Measurements from ENCODE around the gene LSS. TPM values are rescaled to one million over a fixed set of nuclear protein-coding genes. Genes with fewer than 3 reads are reported as not detected.
"Not testable (repeated sequence)": the region's sequence is repeated elsewhere in the genome, so short reads cannot be mapped to it uniquely, and the experiment has no call there.

Gene LSS
- total and polyA plus RNA-seq, 3 experiments from 2014 or later: 16.1 to 20.4 (median 19.6) TPM

DNA sequence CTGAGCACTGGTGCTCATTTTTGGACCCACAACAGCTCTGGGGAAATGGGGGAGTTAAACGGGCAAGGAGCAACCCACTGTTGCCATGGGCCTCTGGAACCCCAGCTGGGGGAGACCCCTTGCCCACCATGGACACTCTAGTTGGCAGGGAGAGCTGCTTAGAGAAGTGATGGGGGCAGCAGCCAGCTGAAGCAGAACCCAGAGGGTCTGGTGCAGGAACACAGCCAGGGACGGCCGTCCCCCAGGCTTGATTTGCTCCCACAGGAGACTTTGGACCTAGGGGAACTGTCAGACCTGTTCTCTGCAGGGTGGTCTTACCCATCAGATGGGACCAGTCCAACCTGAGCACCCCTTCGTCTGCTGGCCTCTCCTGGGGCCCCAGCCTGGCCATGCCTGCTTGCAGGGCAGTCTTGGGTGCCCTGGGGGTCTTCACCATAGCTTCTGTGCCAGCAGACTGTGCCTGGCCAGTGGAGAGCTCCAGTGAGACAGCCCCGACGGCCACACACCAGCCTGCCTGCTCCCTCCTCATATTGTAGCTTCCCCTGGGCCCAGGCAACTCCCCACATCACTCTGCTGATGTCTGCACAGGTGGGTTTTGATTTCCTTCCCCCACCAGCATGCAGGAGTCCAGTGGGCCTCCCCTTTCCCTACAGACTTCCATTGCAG lies 55.6 kb downstream of the LSS start:
- H3K36me3 Mint-ChIP-seq: peaks cover 0 to 27% (median 2%) of the 10 kb centered on the region in 3 donors
- Histone ChIP-seq H3K4me3 (ENCODE audit: low read length) (no peak overlapping the region), H3K27ac (ENCODE audit: low read depth, low read length) (no peak overlapping the region), H3K36me3 (ENCODE audit: insufficient read depth, low read length) (no peaks in the 10 kb centered on the region), H3K27me3 (ENCODE audit: insufficient read depth, low read length, poor library complexity, severe bottlenecking) (no peaks in the 10 kb centered on the region), H3K4me1 (ENCODE audit: insufficient read depth, low read length) (peaks cover 6% of the 10 kb centered on the region), H3K9me3 (ENCODE audit: low read length) (no peaks in the 10 kb centered on the region)
- peaks cover 13 to 34% (median 25%) of the 10 kb centered on the region in 5 donors for H3K9me3 Mint-ChIP-seq
- no peak for DNase-seq
- no peak overlapping the region for H3K4me3 Mint-ChIP-seq
- no peak overlapping the region for H3K27ac Mint-ChIP-seq
- H3K27me3 Mint-ChIP-seq: peaks cover 6 to 26% of the 10 kb centered on the region in 2 donors
- ChIA-PET CTCF (no interaction called here), POLR2A (no interaction called here)
- H3K4me1 Mint-ChIP-seq: peaks cover 5 to 7% (median 6%) of the 10 kb centered on the region in 3 donors

DNA sequence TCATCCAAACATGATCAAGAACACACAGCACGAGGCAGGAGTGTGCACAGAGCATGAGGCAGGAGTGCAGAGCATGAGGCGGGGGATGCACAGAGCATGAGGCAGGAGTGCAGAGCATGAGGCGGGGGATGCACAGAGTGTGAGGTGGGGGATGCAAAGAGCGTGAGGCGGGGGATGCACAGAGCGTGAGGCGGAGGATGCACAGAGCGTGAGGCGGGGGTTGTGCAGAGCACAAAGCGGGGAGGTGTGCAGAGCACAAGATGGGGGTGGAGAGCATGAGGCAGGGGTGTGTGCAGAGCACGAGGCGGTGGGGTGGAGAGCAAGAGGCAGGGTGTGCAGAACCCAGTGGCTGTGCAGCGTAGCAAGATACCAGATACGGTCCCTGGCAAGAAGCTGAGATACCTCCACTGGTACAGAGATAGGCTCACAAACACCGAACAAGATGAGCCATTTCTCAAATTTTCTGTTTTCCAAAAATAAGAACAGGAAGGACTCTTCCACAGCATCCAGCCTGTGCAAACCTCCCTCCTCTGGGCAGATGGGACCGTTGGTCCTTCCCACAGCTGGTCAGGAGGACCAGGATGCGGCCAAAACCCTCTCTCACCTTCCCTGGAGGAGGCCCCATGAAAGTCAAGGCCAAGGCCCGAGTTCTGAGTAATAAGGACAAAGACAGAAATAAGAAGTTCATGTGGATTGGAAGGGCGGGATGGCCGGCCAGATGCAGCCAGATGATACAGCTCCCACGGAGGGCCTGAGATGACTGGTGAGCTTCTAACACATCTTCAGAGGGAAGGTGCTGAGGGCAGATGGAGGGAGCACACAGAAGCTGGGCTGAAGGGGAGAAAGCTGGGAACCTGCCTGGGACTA lies 56.3 kb downstream of the LSS start:
- Histone ChIP-seq H3K9me3 (ENCODE audit: low read length) (no peaks in the 10 kb centered on the region), H3K4me3 (ENCODE audit: low read length) (no peak overlapping the region), H3K36me3 (ENCODE audit: insufficient read depth, low read length) (no peaks in the 10 kb centered on the region), H3K27ac (ENCODE audit: low read depth, low read length) (no peak overlapping the region), H3K27me3 (ENCODE audit: insufficient read depth, low read length, poor library complexity, severe bottlenecking) (no peaks in the 10 kb centered on the region), H3K4me1 (ENCODE audit: insufficient read depth, low read length) (peaks cover 6% of the 10 kb centered on the region)
- H3K9me3 Mint-ChIP-seq: peaks cover 13 to 30% (median 25%) of the 10 kb centered on the region in 5 donors
- peak overlapping the region in 1 of 8 donors; percentile 34 for H3K27ac Mint-ChIP-seq
- CTCF ChIA-PET: no interaction called here
- H3K36me3 Mint-ChIP-seq: peaks cover 0 to 27% (median 2%) of the 10 kb centered on the region in 3 donors
- no peak overlapping the region for H3K4me3 Mint-ChIP-seq
- H3K27me3 Mint-ChIP-seq: peaks cover 6 to 29% of the 10 kb centered on the region in 2 donors
- H3K4me1 Mint-ChIP-seq: peaks cover 5 to 7% (median 6%) of the 10 kb centered on the region in 3 donors
- POLR2A ChIA-PET: no interaction called here
- DNase-seq: peak in 1 of 5 donors; percentile 16

DNA sequence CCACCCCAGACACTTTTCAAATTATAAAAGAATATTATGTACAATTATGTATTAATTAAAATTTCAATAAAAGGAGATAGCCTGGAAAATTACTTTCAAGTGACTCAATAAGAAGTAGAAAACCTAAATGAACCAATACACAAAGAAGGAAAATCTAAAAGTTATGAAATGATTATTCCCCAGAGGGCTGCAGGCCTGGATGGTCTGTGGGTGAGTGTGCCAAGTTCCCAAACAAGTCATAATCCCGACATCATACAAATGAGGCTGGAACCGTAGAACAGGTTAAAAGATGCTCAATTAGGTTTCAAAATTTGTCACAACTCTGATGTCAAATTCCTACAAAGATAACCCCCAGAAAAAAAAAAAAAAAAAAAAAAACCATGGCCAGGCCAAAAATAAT lies 57.0 kb downstream of the LSS start:
- Histone ChIP-seq H3K36me3 (ENCODE audit: insufficient read depth, low read length) (no peaks in the 10 kb centered on the region), H3K4me1 (ENCODE audit: insufficient read depth, low read length) (peaks cover 6% of the 10 kb centered on the region), H3K9me3 (ENCODE audit: low read length) (no peaks in the 10 kb centered on the region), H3K27ac (ENCODE audit: low read depth, low read length) (no peak overlapping the region), H3K4me3 (ENCODE audit: low read length) (no peak overlapping the region), H3K27me3 (ENCODE audit: insufficient read depth, low read length, poor library complexity, severe bottlenecking) (no peaks in the 10 kb centered on the region)
- ChIA-PET POLR2A (no interaction called here), CTCF (no interaction called here)
- peaks cover 13 to 30% (median 24%) of the 10 kb centered on the region in 5 donors for H3K9me3 Mint-ChIP-seq
- peaks cover 6 to 29% of the 10 kb centered on the region in 2 donors for H3K27me3 Mint-ChIP-seq
- H3K36me3 Mint-ChIP-seq: peaks cover 0 to 23% (median 3%) of the 10 kb centered on the region in 3 donors
- H3K4me1 Mint-ChIP-seq: peaks cover 5 to 7% (median 6%) of the 10 kb centered on the region in 3 donors
- H3K4me3 Mint-ChIP-seq: no peak overlapping the region
- H3K27ac Mint-ChIP-seq: peak overlapping the region in 1 of 8 donors; percentile 34
- DNase-seq: no peak

DNA sequence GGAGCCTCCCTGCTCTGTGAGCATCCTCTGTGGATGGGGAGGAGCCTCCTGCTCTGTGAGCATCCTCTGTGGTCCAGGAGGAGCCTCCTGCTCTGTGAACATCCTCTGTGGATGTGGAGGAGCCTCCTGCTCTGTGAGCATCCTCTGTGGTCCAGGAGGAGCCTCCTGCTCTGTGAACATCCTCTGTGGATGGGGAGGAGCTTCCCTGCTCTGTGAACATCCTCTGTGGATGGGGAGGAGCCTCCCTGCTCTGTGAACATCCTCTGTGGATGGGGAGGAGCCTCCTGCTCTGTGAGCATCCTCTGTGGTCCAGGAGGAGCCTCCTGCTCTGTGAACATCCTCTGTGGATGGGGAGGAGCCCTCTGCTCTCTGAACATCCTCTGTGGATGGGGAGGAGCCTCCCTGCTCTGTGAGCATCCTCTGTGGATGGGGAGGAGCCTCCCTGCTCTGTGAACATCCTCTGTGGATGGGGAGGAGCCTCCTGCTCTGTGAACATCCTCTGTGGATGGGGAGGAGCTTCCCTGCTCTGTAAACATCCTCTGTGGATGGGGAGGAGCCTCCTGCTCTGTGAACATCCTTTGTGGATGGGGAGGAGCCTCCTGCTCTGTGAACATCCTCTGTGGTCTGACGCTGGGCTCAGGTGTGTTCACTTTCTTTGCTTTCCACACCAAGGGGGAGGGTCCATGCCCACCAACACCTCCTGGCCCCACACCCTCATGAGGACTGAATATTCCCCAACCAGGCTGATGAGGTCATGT lies 58.0 kb downstream of the LSS start:
- Mint-ChIP-seq H3K27me3 (peaks cover 5 to 24% of the 10 kb centered on the region in 2 donors), H3K4me3 (peak overlapping the region in 1 of 7 donors; percentile 20), H3K27ac (peak overlapping the region in 3 of 8 donors; percentile 34 to 87 (median 78)), H3K36me3 (peaks cover 0 to 14% (median 3%) of the 10 kb centered on the region in 3 donors), H3K9me3 (peaks cover 13 to 24% (median 17%) of the 10 kb centered on the region in 5 donors)
- H3K4me1 Mint-ChIP-seq; H3K4me1 ChIP-seq (ENCODE audit: insufficient read depth, low read length); H3K4me3 ChIP-seq (ENCODE audit: low read length); H3K27me3 ChIP-seq (ENCODE audit: insufficient read depth, low read length, poor library complexity, severe bottlenecking); H3K27ac ChIP-seq (ENCODE audit: low read depth, low read length); H3K36me3 ChIP-seq (ENCODE audit: insufficient read depth, low read length); POLR2A ChIA-PET; CTCF ChIA-PET; H3K9me3 ChIP-seq (ENCODE audit: low read length): not testable (repeated sequence)
- peak in 4 of 5 donors; percentile 17 to 49 (median 26) for DNase-seq

DNA sequence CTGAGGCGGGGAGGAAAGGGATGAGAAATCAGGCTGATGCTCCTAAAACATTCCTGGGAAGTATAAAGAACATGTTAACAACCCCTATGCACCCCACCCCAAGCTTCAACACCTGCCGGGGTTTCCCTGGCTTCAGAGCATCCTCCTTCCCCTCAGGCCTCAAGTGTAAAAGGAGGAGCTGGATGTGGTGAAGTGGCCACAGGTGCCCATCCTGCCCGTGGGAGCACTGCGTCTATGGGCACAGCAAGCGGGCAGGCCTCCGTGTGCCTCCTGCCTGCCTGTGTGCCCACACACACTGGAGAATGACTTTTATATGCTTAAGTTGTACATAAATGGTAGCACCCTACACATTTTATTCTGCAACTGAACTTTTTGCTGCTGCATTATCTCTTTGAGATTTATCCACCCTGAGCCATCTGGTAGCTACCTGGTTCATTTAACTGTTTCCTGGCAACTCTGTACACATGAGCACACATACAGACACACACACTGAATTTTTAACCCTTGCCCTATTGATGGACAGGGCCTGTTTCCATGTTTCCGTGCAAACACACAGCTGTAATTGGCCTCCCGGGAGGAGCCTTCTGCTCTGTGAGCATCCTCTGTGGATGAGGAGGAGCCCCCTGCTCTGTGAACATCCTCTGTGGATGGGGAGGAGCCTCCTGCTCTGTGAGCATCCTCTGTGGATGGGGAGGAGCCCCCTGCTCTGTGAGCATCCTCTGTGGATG lies 59.8 kb downstream of the LSS start:
- H3K27me3 ChIP-seq (ENCODE audit: insufficient read depth, low read length, poor library complexity, severe bottlenecking): no peaks in the 10 kb centered on the region
- peak in 1 of 5 donors; percentile 16 for DNase-seq
- no peak overlapping the region for H3K4me3 ChIP-seq (ENCODE audit: low read length)
- Mint-ChIP-seq H3K36me3 (peaks cover 0 to 1% (median 1%) of the 10 kb centered on the region in 3 donors), H3K4me3 (no peak overlapping the region), H3K4me1 (peaks cover 5 to 7% (median 6%) of the 10 kb centered on the region in 3 donors), H3K9me3 (peaks cover 0 to 11% (median 3%) of the 10 kb centered on the region in 5 donors), H3K27ac (no peak overlapping the region), H3K27me3 (peaks cover 2 to 22% of the 10 kb centered on the region in 2 donors)
- ChIA-PET POLR2A (no interaction called here), CTCF (no interaction called here)
- no peaks in the 10 kb centered on the region for H3K36me3 ChIP-seq (ENCODE audit: insufficient read depth, low read length)
- no peak overlapping the region for H3K27ac ChIP-seq (ENCODE audit: low read depth, low read length)
- H3K4me1 ChIP-seq (ENCODE audit: insufficient read depth, low read length): peaks cover 6% of the 10 kb centered on the region
- no peaks in the 10 kb centered on the region for H3K9me3 ChIP-seq (ENCODE audit: low read length)

DNA sequence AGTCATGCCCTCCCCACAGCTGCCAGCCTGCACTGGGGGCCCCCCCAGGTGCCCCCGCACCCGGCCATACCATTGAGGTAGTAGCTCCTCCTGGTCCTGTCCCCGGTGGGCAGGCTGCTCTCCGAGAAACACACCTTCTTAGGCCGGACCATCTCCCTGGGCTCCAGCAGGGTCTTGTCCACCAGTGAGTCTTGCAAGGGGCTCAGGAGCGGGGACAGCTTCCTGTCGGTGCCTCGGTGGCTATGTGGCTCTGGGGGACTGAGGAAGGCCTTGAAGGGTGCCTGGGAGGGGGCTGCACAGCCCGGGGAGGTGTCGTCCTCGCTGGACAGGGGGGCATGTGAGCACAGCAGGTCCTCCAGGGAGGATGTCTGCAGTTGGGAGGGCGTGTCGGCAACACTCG lies 60.3 kb downstream of the LSS start:
- H3K4me3 ChIP-seq (ENCODE audit: low read length): no peak overlapping the region
- ChIA-PET POLR2A (no interaction called here), CTCF (no interaction called here)
- peaks cover 0 to 5% (median 0%) of the 10 kb centered on the region in 5 donors for H3K9me3 Mint-ChIP-seq
- DNase-seq: peak in 1 of 5 donors; percentile 37
- no peak overlapping the region for H3K27ac Mint-ChIP-seq
- H3K4me3 Mint-ChIP-seq: no peak overlapping the region
- H3K4me1 Mint-ChIP-seq: peaks cover 5 to 7% (median 6%) of the 10 kb centered on the region in 3 donors
- no peaks in the 10 kb centered on the region for H3K36me3 ChIP-seq (ENCODE audit: insufficient read depth, low read length)
- H3K27ac ChIP-seq (ENCODE audit: low read depth, low read length): no peak overlapping the region
- no peaks in the 10 kb centered on the region for H3K9me3 ChIP-seq (ENCODE audit: low read length)
- peaks cover 6% of the 10 kb centered on the region for H3K4me1 ChIP-seq (ENCODE audit: insufficient read depth, low read length)
- H3K27me3 Mint-ChIP-seq: peaks cover 2 to 22% of the 10 kb centered on the region in 2 donors
- peaks cover 0 to 1% (median 1%) of the 10 kb centered on the region in 3 donors for H3K36me3 Mint-ChIP-seq
- no peaks in the 10 kb centered on the region for H3K27me3 ChIP-seq (ENCODE audit: insufficient read depth, low read length, poor library complexity, severe bottlenecking)

DNA sequence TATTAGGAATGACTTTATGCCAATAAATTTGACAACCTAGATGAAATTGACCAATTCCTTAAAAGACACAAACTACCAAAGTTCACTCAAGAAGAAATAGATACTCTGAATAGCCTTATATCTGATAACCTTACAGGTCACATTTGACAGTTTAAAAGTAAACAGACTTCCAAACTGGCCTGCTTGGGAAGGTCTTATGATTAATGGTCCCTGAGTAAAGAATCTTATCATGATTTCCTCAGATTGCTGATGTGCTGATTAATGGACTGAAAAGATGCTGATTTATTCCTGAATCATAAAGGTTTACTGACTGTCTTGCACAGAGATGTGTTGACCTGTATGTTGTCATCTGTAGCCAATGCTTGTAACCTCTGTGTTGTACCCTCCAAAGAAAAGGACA lies 63.5 kb downstream of the LSS start:
- Histone ChIP-seq H3K27ac (ENCODE audit: low read depth, low read length) (no peak overlapping the region), H3K4me3 (ENCODE audit: low read length) (no peak overlapping the region), H3K27me3 (ENCODE audit: insufficient read depth, low read length, poor library complexity, severe bottlenecking) (no peaks in the 10 kb centered on the region), H3K9me3 (ENCODE audit: low read length) (no peaks in the 10 kb centered on the region), H3K36me3 (ENCODE audit: insufficient read depth, low read length) (no peaks in the 10 kb centered on the region), H3K4me1 (ENCODE audit: insufficient read depth, low read length) (no peaks in the 10 kb centered on the region)
- Mint-ChIP-seq H3K4me3 (no peak overlapping the region), H3K4me1 (peaks cover 0 to 2% (median 0%) of the 10 kb centered on the region in 3 donors), H3K27me3 (peaks cover 2 to 23% of the 10 kb centered on the region in 2 donors), H3K27ac (peak overlapping the region in 1 of 8 donors; percentile 61), H3K36me3 (peaks cover 0 to 1% (median 1%) of the 10 kb centered on the region in 3 donors), H3K9me3 (no peaks in the 10 kb centered on the region)
- ChIA-PET CTCF (no interaction called here), POLR2A (no interaction called here)
- DNase-seq: no peak

All from CD8-positive, alpha-beta memory T cell (primary cell).